GM19438 (cell line): ENCODE measurements around the gene FXR2.
"Not testable (repeated sequence)": the region's sequence is repeated elsewhere in the genome, so short reads cannot be mapped to it uniquely, and the experiment has no call there.

ENCODE experiments used
- ATAC-seq: cut with Tn5 transposase; IDR thresholded peaks from one replicate; pipeline ENCODE4 v1.9.1; 2021; ENCODE audit warnings: low read depth; ENCODE audit not compliant: unreplicated experiment

FXR2 gene

DNA sequence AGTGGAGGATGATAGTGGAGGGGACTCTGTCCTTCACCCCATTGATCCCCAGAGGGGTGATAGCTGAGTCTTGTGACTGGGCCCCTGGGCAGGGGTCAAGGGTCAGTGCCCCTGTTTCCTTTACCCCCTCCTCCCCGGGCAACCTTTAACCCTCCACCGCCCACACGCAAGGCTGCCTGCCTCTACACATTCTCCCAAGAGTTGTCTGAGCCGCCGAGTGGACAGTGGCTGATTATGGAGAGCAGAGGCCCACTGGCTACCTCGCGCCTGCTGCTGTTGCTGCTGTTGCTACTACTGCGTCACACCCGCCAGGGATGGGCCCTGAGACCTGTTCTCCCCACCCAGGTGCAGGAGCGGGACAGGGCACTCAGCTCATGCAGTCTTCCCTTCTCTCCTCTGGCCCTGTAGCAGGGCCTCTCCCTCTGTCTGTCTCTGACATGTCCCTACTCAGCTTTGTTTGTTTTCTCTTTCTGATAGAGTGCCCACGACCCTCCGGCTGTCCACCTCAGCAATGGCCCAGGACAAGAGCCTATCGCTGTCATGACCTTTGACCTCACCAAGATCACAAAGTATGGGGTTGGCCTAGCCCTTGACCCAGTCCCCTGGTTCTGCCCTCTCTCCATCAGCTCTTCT, 15.4 kb upstream of the FXR2 start, which contains the start of gene SHBG:
SHBG (plus strand) TSS at position 197 of the 633 bp plus-strand sequence; CDS start at position 235, 38 bp downstream.
- no peak for ATAC-seq

DNA sequence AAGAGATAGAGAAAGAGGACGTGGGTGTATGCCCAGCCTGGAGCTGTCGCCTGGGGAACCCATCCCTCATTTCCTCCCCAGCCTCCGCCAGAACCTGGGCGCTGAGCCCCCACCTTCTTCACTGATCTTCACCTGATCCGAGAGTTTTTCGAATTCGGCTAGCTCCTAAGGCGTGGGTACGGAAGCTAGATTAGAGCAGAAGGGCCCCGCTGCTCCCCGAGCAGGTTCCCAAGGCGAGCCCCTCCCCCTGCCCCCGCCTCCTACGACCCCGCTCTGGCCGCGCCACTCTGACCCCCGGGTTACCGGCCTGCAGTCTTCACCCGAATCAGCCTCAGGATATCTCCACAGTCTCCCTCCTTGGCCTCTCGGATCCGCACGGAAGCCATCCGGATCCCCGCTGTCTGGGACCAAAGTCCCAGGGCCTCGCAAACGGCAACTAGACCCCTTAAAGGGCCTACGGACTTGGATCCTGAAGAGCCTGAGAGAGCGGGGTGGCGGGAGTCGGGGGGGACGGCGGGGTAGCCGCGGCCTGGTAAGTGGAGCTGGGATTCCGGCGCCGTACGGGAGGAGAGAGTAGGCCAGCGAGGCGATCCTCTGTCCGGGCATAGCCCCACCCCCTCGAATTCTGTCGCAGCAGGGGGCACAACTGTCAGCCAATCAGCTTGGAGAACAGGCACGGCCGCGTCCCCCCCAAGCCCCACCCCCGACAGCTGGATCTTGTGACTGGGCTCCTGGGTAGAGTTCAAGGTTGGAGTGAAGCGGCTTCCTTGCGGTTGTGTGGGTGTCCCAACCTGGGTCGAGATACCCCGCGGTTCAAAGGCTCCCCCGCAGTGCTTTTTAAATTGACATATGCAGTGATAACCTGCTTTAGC, 12.8 kb upstream of the FXR2 start, which contains the start of gene SAT2:
SAT2 (minus strand) TSS at position 572 of the 872 bp plus-strand sequence; CDS start at position 386, 186 bp downstream.
- peak; percentile 84 for ATAC-seq

DNA sequence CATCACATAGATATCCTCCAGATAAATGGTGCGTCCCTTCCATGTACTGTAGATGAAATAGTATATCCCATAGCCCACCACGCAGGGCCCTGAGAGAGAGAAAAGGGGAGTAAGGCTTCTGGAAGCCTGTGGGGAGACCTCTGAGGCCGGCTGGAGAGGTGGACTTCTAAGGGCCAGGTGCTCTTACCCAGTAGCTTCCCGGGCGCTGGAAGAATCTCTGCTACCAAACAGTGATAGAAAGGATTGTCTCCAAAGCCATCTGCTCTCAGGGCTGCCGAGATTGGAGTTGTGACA, 12.2 kb upstream of the FXR2 start:
- no peak for ATAC-seq

DNA sequence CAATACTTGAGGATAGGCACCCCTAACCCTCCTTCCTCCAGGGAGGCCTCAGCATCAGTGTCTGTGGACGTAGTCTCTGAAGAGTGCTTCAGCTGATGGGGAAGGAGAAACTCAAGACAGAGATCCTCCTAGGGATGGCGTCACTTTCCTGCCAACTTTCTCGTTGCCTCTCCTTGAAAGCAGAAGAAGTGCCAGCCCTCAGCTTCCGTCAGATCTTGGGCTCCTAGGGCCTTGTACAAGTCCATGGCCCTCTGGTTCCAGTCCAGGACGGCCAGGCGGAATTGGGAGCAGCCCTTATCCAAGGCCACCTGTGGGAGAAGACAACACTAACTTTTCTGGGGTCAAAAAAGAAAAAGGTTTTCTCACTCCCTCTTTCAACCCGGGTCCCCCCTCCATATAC, 11.6 kb upstream of the FXR2 start:
- no peak for ATAC-seq

DNA sequence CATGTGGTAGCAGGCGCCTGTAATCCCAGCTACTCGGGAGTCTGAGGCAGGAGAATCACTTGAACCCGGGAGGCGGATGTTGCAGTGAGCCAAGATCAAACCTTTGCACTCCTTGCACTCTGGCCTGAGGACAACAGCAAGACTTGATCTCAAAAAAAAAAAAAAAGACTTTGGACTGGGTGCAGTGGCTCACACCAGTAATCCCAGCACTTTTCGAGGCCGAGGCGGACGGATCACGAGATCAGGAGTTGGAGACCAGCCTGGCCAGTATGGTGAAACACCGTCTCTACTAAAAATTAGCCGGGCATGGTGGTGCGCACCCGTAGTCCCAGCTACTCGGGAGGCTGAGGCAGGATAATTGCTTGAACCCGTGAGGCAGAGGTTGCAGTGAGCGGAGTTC, 11.1 kb upstream of the FXR2 start:
- ATAC-seq, result not testable (repeated sequence)

DNA sequence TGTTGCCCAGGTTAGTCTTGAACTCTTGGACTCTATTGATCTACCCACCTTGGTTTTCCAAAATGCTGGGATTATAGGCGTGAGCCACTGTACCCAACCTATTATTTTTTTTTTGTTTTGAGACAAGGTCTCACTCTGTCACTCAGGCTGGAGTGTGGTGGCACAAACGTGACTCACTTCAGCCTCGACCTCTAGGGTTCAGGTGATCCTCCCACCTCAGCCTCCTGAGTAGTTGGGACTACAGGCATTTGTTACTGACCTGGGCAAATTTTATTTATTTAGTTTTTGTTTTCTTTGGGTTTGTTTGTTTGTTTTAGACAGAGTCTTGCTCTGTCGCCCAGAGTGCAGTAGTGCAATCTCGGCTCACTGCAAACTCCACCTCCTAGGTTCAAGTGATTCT, 9.0 kb upstream of the FXR2 start:
- no peak for ATAC-seq

DNA sequence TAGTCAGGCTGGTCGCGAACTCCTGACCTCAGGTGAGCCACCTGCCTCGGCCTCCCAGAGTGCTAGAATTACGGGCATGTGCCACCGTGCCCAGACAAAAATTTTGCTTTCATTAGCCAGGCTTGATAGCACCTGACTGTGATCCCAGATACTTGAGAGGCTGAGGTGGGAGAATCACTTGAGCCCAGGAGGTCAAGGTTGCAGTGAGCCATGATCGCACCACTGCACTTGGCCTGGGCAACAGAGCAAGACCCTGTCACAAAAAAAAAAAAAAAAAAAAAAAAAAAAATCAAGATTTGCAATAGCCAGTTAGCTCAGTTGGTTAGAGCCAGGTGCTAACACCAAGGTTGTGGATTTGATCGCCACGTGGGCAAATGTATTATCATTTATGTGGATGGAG, 6.1 kb upstream of the FXR2 start:
- no peak for ATAC-seq

DNA sequence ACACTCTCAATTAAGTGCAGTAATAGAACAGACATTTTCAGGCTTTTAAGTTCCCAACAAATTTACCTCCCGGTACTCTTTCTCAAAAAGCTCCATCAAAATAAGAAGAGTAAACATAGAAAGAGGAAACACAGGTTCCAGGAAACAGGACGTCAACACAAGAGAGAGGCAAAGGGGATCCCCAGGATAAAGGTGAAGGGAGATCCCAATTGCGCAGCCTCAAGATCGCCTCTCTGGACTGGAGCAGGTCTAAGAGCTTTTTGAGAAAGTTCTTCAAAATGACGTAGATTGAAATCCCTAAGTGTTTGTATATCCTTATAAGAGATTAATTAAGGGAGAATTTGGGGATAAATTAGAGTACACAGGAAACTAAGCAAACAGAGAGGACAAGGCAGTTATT, 3.9 kb upstream of the FXR2 start:
- no peak for ATAC-seq

DNA sequence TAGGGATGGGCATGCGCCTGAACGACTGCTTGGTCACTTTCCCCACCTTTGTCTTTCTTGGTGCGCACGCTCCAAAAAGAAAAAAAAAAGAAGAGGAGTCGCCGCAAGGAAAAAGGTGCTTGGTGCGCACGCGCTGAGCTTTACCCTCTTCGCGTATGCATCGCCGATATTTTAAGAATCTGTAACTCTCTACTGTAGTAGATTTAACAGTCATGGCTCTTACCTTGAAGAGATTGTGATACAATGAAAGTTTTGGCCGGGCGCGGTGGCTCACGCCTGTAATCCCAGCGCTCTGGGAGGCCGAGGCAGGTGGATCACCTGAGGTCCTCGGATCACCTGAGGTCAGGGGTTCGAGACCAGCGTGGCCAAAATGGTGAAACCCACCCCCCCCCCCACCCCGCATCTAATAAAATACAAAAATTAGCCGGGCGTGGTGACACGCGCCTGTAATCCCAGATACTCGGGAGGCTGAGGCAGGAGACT, 609 bp upstream of the FXR2 start:
- no peak for ATAC-seq

DNA sequence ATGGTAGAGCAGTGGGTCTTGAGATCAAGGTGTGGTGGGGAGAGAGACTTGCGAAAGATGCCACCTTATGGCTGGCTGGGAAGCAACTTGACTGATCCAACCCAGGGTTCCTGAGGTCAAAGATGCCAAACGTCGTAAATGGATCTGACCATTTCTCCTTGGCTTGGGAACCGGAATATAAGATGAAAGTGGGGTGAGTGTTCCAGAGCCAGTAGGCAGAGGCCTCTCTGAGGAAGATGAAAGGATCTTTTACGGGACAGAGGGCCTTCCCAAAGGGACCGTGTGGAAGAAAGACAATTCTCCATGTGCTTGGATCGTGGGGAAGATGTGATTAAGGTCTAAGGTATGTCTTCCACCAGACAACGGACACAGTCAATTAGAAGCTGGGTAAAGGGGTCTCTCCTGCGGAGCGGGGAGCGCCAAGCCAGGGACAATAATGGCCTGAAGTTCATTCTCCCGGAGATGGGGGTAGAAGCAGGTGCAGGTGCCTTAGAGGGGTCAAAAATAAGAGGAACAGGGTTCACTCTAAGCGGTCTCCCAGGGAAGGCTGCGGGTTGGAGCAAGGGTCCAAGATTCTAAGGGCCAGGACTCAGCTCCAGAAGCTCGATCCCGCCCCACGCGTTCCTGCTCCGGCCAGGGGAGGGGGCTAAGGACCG, 800 bp downstream of the FXR2 start:
- ATAC-seq, result no peak

DNA sequence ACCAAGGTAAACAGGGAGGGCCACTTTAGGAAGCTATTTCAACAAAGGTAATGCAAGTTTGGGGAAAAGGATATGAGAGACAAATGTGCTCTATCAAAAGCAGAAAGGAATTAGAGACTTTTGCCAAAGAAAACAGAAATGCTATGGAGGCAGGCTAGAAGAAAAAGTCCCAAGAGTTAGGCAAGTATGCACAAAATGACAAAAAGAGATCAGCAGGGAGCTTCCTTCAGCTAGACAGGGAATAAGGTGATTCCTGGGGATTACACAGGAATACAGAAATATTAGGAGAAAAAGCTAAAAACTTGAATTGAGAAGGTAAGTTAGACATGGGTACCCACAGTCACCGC, 2.4 kb downstream of the FXR2 start:
- no peak for ATAC-seq

DNA sequence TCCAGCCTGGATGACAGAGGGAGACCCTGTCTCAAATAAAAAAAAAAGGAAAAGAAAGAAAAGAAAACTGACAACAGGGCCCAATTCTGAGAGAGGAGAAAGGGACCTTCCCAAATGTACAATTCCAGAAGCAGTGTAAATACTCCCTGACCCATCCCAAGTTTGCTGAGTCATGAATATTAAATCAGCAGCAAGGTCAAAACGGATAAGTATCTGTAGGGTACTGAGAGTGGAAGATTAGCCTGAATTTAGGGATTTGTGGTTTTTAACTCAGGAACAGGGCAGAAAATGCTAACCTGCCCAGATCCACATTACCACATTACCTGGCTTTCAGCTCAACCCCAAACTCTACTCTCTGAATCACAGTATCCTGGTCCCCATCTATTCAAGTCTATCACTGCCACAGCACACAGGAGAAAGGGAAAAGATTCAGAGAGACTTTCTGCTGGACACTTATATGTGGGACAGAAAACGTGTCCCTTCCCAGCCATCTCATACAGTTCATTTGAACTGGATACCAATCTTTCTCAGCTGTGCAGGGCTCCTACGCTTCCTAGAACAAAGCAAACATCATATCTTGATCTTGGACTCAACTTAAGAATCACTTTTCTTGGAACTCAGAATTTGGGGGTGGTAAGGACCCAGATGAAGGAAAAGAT, 2.9 kb downstream of the FXR2 start:
- no peak for ATAC-seq

DNA sequence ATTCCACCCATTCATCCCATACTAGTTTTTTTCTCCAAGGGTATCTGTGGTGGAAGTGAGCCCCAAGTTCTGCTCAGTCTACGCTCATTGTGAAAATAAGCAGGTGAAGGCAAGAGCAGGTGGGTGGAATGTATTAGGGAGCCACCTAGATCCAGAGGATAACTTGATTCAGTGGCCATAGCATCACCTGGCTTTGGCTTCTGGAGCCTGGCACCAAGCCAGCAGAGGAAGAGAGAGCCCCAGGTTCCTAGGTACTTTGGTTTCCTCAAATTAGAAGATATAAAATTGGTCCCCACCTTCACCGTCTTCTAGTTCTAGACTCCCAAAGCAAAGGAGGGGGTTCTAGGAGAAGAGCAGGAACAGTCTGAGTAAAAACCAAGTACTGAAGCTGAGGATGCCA, 4.1 kb downstream of the FXR2 start:
- no peak for ATAC-seq

DNA sequence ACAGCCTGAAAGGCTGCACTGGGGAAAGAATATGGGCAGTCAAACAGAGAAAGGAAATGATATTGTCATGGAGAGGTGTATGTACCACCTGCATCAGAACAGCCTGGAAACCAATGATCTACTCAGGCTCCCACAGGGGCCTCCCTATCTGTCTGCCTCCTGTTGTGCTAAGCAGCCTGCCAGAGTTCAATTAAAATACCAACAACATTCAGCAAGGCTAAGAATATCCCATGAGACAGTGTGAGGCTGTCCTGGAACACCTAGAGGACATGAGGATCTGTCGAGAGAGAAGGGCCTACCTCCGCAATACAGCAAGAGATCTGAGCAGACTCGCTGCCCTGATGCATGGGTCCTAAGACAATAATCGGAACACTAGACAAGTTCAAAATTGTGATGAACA, 8.4 kb downstream of the FXR2 start:
- ATAC-seq, result no peak

DNA sequence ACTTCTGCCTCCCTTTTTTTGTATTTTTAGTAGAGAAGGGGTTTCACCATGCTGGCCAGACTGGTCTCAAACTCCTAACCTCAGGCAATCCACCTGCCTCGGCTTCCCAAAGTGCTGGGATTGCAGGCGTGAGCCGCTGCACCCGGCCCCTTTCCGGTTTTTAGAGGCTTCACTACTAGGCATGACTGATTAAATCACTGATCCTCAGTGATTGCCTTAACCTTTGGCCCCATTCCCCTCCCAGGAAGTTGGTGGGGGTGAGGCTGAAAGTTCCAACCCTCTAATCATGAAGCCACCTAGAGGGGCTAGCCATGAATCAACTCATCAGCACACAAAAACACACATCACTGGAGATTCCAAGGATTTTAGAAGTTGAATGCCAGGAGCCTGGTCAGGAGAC, 17.1 kb downstream of the FXR2 start:
- ATAC-seq, result not testable (repeated sequence)

DNA sequence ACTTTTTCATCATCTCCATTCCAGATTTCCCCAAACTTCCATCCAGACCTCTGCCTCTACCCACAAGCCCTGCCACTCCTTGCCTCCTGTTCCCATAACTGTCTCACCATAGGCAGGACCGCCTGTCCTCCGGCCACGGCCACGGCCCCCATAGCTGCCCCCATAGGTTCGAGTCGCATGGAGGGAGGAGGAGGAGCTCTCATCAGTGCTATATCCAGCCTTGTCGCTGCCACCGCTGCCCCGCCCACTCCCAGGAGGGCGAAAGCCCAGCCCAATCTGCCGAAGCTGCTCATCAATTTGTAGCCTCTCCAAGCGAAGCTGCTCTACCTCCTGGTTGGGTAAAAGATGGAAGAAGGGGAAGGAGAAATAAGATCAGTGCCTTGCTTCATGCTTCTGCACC, 21.4 kb downstream of the FXR2 start:
- ATAC-seq, result no peak

DNA sequence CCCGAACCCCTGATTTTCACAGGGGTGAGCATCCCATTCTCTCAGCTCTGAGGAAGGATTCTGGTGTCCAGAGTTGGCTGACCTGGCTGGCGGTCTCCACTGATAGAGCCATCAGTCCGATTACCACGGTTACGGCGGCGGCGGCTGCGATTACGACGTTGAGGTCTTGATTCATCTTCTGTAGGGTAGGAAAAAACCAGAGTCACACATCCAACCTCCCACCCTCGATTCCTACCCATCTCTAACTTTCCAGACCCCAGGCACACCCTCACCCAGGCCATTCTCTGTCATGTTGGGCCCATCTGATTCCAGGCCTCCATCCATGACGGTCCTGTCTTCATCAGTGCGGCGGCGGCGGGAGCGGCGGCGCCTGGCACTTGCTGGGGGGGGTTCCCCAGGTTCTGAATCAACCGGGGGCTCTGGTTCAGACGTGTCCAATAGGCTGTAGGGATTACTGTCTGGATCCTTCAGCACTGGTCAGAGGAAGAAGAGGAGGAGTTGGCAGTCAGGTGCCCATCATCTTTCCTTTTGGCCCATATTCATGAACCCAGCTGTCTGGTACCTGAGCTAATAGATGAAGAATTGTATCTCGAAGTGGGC, 22.2 kb downstream of the FXR2 start:
- ATAC-seq, result no peak

DNA sequence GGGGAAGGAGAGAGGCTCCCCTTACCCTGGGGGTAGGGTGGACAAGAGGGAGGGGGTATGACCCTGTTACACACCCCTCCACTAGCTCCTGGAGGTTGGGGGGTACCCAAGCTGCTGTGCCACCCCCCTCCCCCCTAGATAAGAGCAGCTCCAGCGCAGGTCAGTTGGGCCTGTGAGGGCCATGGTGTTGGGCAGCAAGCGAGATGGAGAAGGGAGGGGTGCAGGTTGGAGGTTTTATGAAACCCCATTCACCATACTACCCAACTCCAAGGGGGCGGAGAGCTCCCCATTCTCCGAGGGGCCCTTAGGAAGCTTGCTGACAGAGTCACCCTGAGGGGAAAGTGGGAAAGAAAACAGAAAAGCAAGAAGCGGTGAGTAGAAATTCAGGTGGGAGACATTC, 23.1 kb downstream of the FXR2 start:
- no peak for ATAC-seq

DNA sequence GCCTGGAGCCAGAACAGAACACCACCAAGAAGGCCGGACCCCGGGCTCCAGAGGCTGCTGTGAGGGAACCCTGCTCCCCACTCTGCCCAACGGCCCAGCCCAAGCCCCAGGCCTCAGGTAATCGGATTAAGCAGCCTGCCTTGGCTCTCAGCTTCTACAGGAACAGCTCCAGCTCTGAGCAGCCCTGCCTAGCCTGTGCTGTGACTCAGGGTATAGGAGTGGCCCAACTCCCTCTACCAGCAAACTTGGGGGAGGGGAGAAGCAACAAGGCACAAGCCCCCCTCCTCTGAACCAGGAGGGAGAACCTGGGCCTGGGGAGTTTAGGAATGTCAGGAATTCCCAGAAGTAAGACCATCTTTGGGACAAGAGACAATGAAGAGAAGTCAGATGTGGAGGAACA, 24.0 kb downstream of the FXR2 start:
- ATAC-seq, result no peak

DNA sequence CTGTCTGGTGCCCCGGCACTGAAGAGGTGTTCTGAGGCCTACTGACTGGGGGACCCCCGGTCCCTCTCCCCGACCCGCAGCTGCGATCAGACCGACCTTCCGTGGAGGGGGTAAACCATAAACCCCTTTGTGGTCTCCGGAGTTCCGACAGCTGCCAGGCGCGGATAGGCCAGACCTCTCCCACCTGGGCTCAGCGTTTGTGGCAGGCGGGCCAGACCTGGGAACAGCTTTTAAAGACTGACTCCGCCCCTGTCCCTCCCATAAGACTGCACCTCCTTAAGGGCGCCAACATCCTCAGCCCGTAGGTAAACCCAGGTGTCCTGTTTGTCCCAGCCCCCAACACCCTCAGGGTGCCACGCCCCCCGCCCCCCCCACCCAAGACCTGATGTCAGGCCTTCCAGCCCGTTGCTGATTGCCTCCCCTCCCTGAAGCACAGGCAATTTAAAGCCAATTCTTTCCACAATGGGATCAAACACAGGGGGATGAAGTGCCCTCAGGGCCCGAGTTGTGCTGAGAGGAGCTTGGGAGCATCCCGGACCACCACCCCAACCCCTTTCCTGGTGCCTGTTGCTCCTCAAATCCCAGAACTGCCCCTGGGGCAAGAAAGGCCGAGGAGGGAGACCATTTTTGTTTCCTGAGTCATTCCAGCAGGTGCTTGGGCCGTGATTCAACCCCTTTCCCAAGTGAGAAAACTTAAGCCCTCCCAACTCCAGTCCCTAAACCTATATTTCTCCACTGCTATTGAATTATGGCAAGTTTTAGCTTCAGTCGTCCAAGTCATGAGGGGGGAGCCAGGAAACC, 24.6 kb downstream of the FXR2 start, which contains the start of gene SOX15:
SOX15 (minus strand) TSS at position 204 of the 801 bp plus-strand sequence. CDS start 418 bp downstream, outside the sequence.
- no peak for ATAC-seq
